HepG2 (cell line): Measurements from ENCODE around the gene ATP6V0A1. TPM values are rescaled to one million over a fixed set of nuclear protein-coding genes. Genes with fewer than 3 reads are reported as not detected.
A peak's percentile ranks its signal among the peaks of the same experiment; 100 is the strongest.

Experiments
- AHDC1 ChIP-seq: sonication (generic); formaldehyde crosslinking; IDR thresholded peaks from 2 replicates; pipeline ENCODE4 v1.5.1; 2020; ENCODE audit warnings: mild to moderate bottlenecking, missing genetic modification reagents, borderline replicate concordance
- CEBPB ChIP-seq: IDR thresholded peaks from 2 replicates; pipeline ENCODE4 v1.6.1; 2011; ENCODE audit warnings: low read depth, low read length, improper control_type of control experiment, borderline replicate concordance
- CENPBD1 ChIP-seq: sonication (generic); formaldehyde crosslinking; IDR thresholded peaks from 2 replicates; pipeline ENCODE4 v1.8.0; 2022; ENCODE audit warnings: missing genetic modification reagents, low read depth, mild to moderate bottlenecking, borderline replicate concordance
- CHD2 ChIP-seq: IDR thresholded peaks from 2 replicates; pipeline ENCODE4 v1.6.1; 2011; ENCODE audit warnings: low read depth, low read length, improper control_type of control experiment
- DMTF1 ChIP-seq: sonication (generic); formaldehyde crosslinking; IDR thresholded peaks from 2 replicates; pipeline ENCODE4 v1.4.0; 2020; ENCODE audit warnings: mild to moderate bottlenecking, missing genetic modification reagents
- ERF ChIP-seq: IDR thresholded peaks from 2 replicates; pipeline ENCODE4 v1.6.1; 2018; ENCODE audit warnings: missing biosample characterization, missing genetic modification reagents
- HDAC1 ChIP-seq: sonication (generic); formaldehyde crosslinking; IDR thresholded peaks from 2 replicates; pipeline ENCODE4 v1.5.1; 2020; ENCODE audit warnings: mild to moderate bottlenecking, missing genetic modification reagents
- HNF4A ChIP-seq: sonication (generic); formaldehyde crosslinking; IDR thresholded peaks from 2 replicates; pipeline ENCODE4 v1.4.0; 2020; ENCODE audit warnings: missing genetic modification reagents
- HNRNPLL ChIP-seq: fragments of 200-400 bp; formaldehyde crosslinking; IDR thresholded peaks from 2 replicates; pipeline ENCODE4 v1.6.1; 2017; ENCODE audit warnings: mild to moderate bottlenecking, low read depth, low read length; ENCODE audit not compliant: poor library complexity, severe bottlenecking
- IKZF5 ChIP-seq: IDR thresholded peaks from 2 replicates; pipeline ENCODE4 v1.6.1; 2018; ENCODE audit warnings: missing genetic modification reagents, mild to moderate bottlenecking, missing compliant biosample characterization
- IRF2 ChIP-seq: IDR thresholded peaks from 2 replicates; pipeline ENCODE4 v1.6.1; 2018; ENCODE audit warnings: missing genetic modification reagents, missing compliant biosample characterization
- KAT7 ChIP-seq: IDR thresholded peaks from 2 replicates; pipeline ENCODE4 v1.6.1; 2018; ENCODE audit warnings: borderline replicate concordance, missing compliant biosample characterization
- NCOR1 ChIP-seq: fragments of 200-600 bp; sonication (generic); IDR thresholded peaks from 2 replicates; pipeline ENCODE4 v1.7.0; 2017; ENCODE audit warnings: antibody characterized with exemption, low read length, borderline replicate concordance
- NFKBIZ ChIP-seq: IDR thresholded peaks from 2 replicates; pipeline ENCODE4 v1.6.1; 2018; ENCODE audit warnings: missing genetic modification reagents, missing compliant biosample characterization
- RELA ChIP-seq: sonication (generic); formaldehyde crosslinking; IDR thresholded peaks from 2 replicates; pipeline ENCODE4 v1.4.0; 2020; ENCODE audit warnings: missing genetic modification reagents
- SALL1 ChIP-seq: sonication (generic); formaldehyde crosslinking; IDR thresholded peaks from 2 replicates; pipeline ENCODE4 v1.8.0; 2022; ENCODE audit warnings: mild to moderate bottlenecking, missing genetic modification reagents
- ZNF264 ChIP-seq: sonication (generic); formaldehyde crosslinking; IDR thresholded peaks from 2 replicates; pipeline ENCODE4 v1.4.0; 2020; ENCODE audit warnings: missing genetic modification reagents
- ZNF3 ChIP-seq: IDR thresholded peaks from 2 replicates; pipeline ENCODE4 v1.7.0; 2017; ENCODE audit warnings: inconsistent platforms
- ZNF34 ChIP-seq: sonication (generic); formaldehyde crosslinking; IDR thresholded peaks from 2 replicates; pipeline ENCODE4 v1.4.0; 2020; ENCODE audit warnings: mild to moderate bottlenecking, missing genetic modification reagents, borderline replicate concordance
- ZNF441 ChIP-seq: sonication (generic); formaldehyde crosslinking; IDR thresholded peaks from 2 replicates; pipeline ENCODE4 v1.7.0; 2021; ENCODE audit warnings: missing genetic modification reagents, borderline replicate concordance
- ZNF543 ChIP-seq: sonication (generic); formaldehyde crosslinking; IDR thresholded peaks from 2 replicates; pipeline ENCODE4 v1.4.0; 2020; ENCODE audit warnings: mild to moderate bottlenecking, missing genetic modification reagents
- polyA plus RNA-seq, 8 experiments: library from polyadenylated mRNA; depleted of rRNA in 3 of 8; stranded (reverse) in 7 of 8; unstranded in 1 of 8; fragments of >200 nt; fragmentation: Illumina TruSeq in 4 of 8; extraction: Trizol in 4 of 8; gene quantifications; 2 replicates each; pipeline versions ENCODE4 v1.2.1 to v1.2.3, GENCODE V29; 2011 to 2016; ENCODE audit warnings: low read depth in 4 of 8, missing spikeins in 1 of 8, mixed read lengths in 1 of 8; ENCODE audit not compliant: insufficient read depth in 1 of 8
- total RNA-seq, 5 experiments: library from RNA; depleted of rRNA; stranded (reverse); fragments of >200 nt; fragmentation: Illumina TruSeq; extraction: Trizol; gene quantifications; 2 replicates each; pipeline ENCODE4 v1.2.3, GENCODE V29; 2016; ENCODE audit warnings: low read depth in 1 of 5

The ATP6V0A1 gene
- total and polyA plus RNA-seq, 2 of the 13 experiments (the other 11 are each of a cell fraction or from before 2014, with no cell fraction given) = 27.9 to 54.1 TPM

- TF ChIP-seq AHDC1 (CRISPR knock-in tag) = 0 out of 2 replicates have a peak, but pooled peaks have one; percentile 11
- no peak for TF ChIP-seq RELA
- no peak for TF ChIP-seq ZNF3
- TF ChIP-seq ZNF34 = no peak
- TF ChIP-seq NFKBIZ (CRISPR knock-in tag) = no peak
- TF ChIP-seq KAT7 (CRISPR knock-in tag) = 0 out of 2 replicates have a peak, but pooled peaks have one; percentile 46
- TF ChIP-seq DMTF1 (CRISPR knock-in tag) = no peak
- TF ChIP-seq IRF2 (CRISPR knock-in tag) = peak; percentile 77; the same call in 1 of the 2 replicates
- TF ChIP-seq NCOR1 = peak; percentile 60; the same call in 1 of the 2 replicates
- peak; percentile 28; the same call in 1 of the 2 replicates for TF ChIP-seq IKZF5 (CRISPR knock-in tag)
- peak; percentile 33; the same call in 1 of the 2 replicates for TF ChIP-seq HDAC1 (CRISPR knock-in tag)
- peak; percentile 93 for TF ChIP-seq HNF4A
- no peak for TF ChIP-seq CEBPB
- peak; percentile 96 for TF ChIP-seq ZNF264 (CRISPR knock-in tag)
- TF ChIP-seq ERF = peak; percentile 86; the same call in 1 of the 2 replicates
- TF ChIP-seq ZNF441 (CRISPR knock-in tag) = 0 out of 2 replicates have a peak, but pooled peaks have one; percentile 53
- no peak for TF ChIP-seq CENPBD1
- TF ChIP-seq CHD2 = no peak
- no peak for TF ChIP-seq HNRNPLL
- peak; percentile 52; the same call in 1 of the 2 replicates for TF ChIP-seq SALL1 (CRISPR knock-in tag)
- no peak for TF ChIP-seq ZNF543 (CRISPR knock-in tag)
Measured at GRCh38 chr17:42463976-42464400, 5.3 kb downstream of the ATP6V0A1 start (continued).
